ENCODE results near the gene ELK4. TPM values are rescaled to one million over a fixed set of nuclear protein-coding genes. Genes with fewer than 3 reads are reported as not detected.

The ELK4 gene
- total and polyA plus RNA-seq, 2 experiments from 2014 or later, result 5.1 to 16.4 TPM

GRCh38 chr1:205675247-205675646, 43.4 kb upstream of the ELK4 start:
- H3K27ac ChIP-seq, result no peak overlapping the region
- in situ Hi-C loops (cut with MboI), result no loop called here
- H3K4me2 ChIP-seq (ENCODE audit: unreplicated experiment), result no peak overlapping the region
- no peaks in the 10 kb centered on the region for H3K79me2 ChIP-seq (ENCODE audit: insufficient read depth)
- no peaks in the 10 kb centered on the region for H3K9me3 ChIP-seq (ENCODE audit: low read depth)
- H2AFZ ChIP-seq, result no peak overlapping the region
- H3K36me3 ChIP-seq (ENCODE audit: low read depth), result no peaks in the 10 kb centered on the region
- no peaks in the 10 kb centered on the region for H3K9me2 ChIP-seq (ENCODE audit: insufficient read depth)
- TF ChIP-seq EZH2 (IDR thresholded peaks at IDR 0.05; ENCODE audit: insufficient read depth, poor library complexity, severe bottlenecking) (no peak), EZH2phosphoT487 (IDR thresholded peaks at IDR 0.05; ENCODE audit: insufficient read depth, low read depth) (no peak)
- H3K4me3 ChIP-seq, result no peak overlapping the region
- WGBS, 2 experiments (ENCODE audit: low coverage in 1 of 2, low lambda C conversion rate in 2 of 2, missing lambda C conversion rate in 2 of 2), result 93 to 96% methylated on average over 4 of the region's 4 CpGs
- no peaks in the 10 kb centered on the region for H3K27me3 ChIP-seq (replicated peaks; ENCODE audit: insufficient read depth)
- H4K20me1 ChIP-seq (ENCODE audit: insufficient read depth), result no peaks in the 10 kb centered on the region
- DNase-seq, result no peak
- 0 out of 2 replicates have a peak, but pooled peaks cover 7% of the 10 kb centered on the region for H3K4me1 ChIP-seq (ENCODE audit: insufficient read depth)
- no peak overlapping the region for H3K9ac ChIP-seq
- H3F3A ChIP-seq (ENCODE audit: insufficient read depth), result no peaks in the 10 kb centered on the region

GRCh38 chr1:205672970-205673369, 41.2 kb upstream of the ELK4 start:
- Histone ChIP-seq H3K9me3 (ENCODE audit: low read depth) (no peaks in the 10 kb centered on the region), H3K79me2 (ENCODE audit: insufficient read depth) (no peaks in the 10 kb centered on the region), H3K4me3 (no peak overlapping the region), H3K9ac (no peak overlapping the region), H3K4me2 (ENCODE audit: unreplicated experiment) (no peak overlapping the region), H3K27me3 (replicated peaks; ENCODE audit: insufficient read depth) (no peaks in the 10 kb centered on the region), H3F3A (ENCODE audit: insufficient read depth) (no peaks in the 10 kb centered on the region), H3K4me1 (ENCODE audit: insufficient read depth) (no peaks in the 10 kb centered on the region), H2AFZ (no peak overlapping the region), H3K36me3 (ENCODE audit: low read depth) (no peaks in the 10 kb centered on the region), H4K20me1 (ENCODE audit: insufficient read depth) (no peaks in the 10 kb centered on the region), H3K27ac (no peak overlapping the region), H3K9me2 (ENCODE audit: insufficient read depth) (no peaks in the 10 kb centered on the region)
- 53 to 58% methylated on average over 4 of the region's 4 CpGs for WGBS, 2 experiments (ENCODE audit: low coverage in 1 of 2, low lambda C conversion rate in 2 of 2, missing lambda C conversion rate in 2 of 2)
- TF ChIP-seq EZH2phosphoT487 (IDR thresholded peaks at IDR 0.05; ENCODE audit: insufficient read depth, low read depth) (no peak), EZH2 (IDR thresholded peaks at IDR 0.05; ENCODE audit: insufficient read depth, poor library complexity, severe bottlenecking) (no peak)
- in situ Hi-C loops (cut with MboI), result no loop called here
- no peak for DNase-seq

- Histone ChIP-seq H3F3A (ENCODE audit: insufficient read depth) (no peaks in the 10 kb centered on the region), H2AFZ (no peak overlapping the region), H3K27ac (no peak overlapping the region), H3K9ac (no peak overlapping the region), H3K9me3 (ENCODE audit: low read depth) (no peaks in the 10 kb centered on the region), H3K9me2 (ENCODE audit: insufficient read depth) (no peaks in the 10 kb centered on the region), H3K4me1 (ENCODE audit: insufficient read depth) (no peaks in the 10 kb centered on the region), H3K79me2 (ENCODE audit: insufficient read depth) (no peaks in the 10 kb centered on the region), H3K27me3 (replicated peaks; ENCODE audit: insufficient read depth) (no peaks in the 10 kb centered on the region), H3K36me3 (ENCODE audit: low read depth) (no peaks in the 10 kb centered on the region), H3K4me2 (ENCODE audit: unreplicated experiment) (no peak overlapping the region), H3K4me3 (no peak overlapping the region), H4K20me1 (ENCODE audit: insufficient read depth) (no peaks in the 10 kb centered on the region)
- WGBS, 2 experiments (ENCODE audit: low coverage in 1 of 2, low lambda C conversion rate in 2 of 2, missing lambda C conversion rate in 2 of 2), result 80 to 85% methylated on average over 11 of the region's 11 CpGs
- TF ChIP-seq EZH2phosphoT487 (IDR thresholded peaks at IDR 0.05; ENCODE audit: insufficient read depth, low read depth) (no peak), EZH2 (IDR thresholded peaks at IDR 0.05; ENCODE audit: insufficient read depth, poor library complexity, severe bottlenecking) (no peak)
- in situ Hi-C loops (cut with MboI), result no loop called here
- no peak for DNase-seq
Measured at GRCh38 chr1:205672395-205672889, 40.6 kb upstream of the ELK4 start.

GRCh38 chr1:205670611-205671430, 39.0 kb upstream of the ELK4 start:
- TF ChIP-seq EZH2phosphoT487 (IDR thresholded peaks at IDR 0.05; ENCODE audit: insufficient read depth, low read depth) (no peak), EZH2 (IDR thresholded peaks at IDR 0.05; ENCODE audit: insufficient read depth, poor library complexity, severe bottlenecking) (no peak)
- H3K9me3 ChIP-seq (ENCODE audit: low read depth), result no peaks in the 10 kb centered on the region
- H3K4me2 ChIP-seq (ENCODE audit: unreplicated experiment), result no peak overlapping the region
- no peak overlapping the region for H3K4me3 ChIP-seq
- in situ Hi-C loops (cut with MboI), result no loop called here
- no peaks in the 10 kb centered on the region for H3K36me3 ChIP-seq (ENCODE audit: low read depth)
- H3K9me2 ChIP-seq (ENCODE audit: insufficient read depth), result no peaks in the 10 kb centered on the region
- H3K79me2 ChIP-seq (ENCODE audit: insufficient read depth), result no peaks in the 10 kb centered on the region
- no peaks in the 10 kb centered on the region for H3K27me3 ChIP-seq (replicated peaks; ENCODE audit: insufficient read depth)
- H3K27ac ChIP-seq, result no peak overlapping the region
- no peak overlapping the region for H3K9ac ChIP-seq
- no peaks in the 10 kb centered on the region for H3K4me1 ChIP-seq (ENCODE audit: insufficient read depth)
- DNase-seq, result no peak
- WGBS, 2 experiments (ENCODE audit: low coverage in 1 of 2, low lambda C conversion rate in 2 of 2, missing lambda C conversion rate in 2 of 2), result 62 to 74% methylated on average over 8 to 13 of the region's 13 CpGs
- H4K20me1 ChIP-seq (ENCODE audit: insufficient read depth), result no peaks in the 10 kb centered on the region
- H2AFZ ChIP-seq, result no peak overlapping the region
- H3F3A ChIP-seq (ENCODE audit: insufficient read depth), result no peaks in the 10 kb centered on the region
